ENCODE results near the gene KLHL3. TPM values are rescaled to one million over a fixed set of nuclear protein-coding genes. Genes with fewer than 3 reads are reported as not detected.

KLHL3 gene
- total and polyA plus RNA-seq, 4 donors = 8.9 to 12.6 (median 11.5) TPM

Small RNAs within 50 kb of the gene (small RNA-seq; reads per million reads assigned to genes)
- 81.2 reads per million, percentile 98 among the genes with 10 or more reads in this experiment for gene MIR874 (ENCODE audit: low replicate concordance)

Other genes with a start within 250 kb of the KLHL3 start
- 10 to 100 TPM; 31.8 to 97.6 TPM for gene SPOCK1, start 236.8 kb downstream of the KLHL3 start, total RNA-seq
- gene SPOCK1, start 236.8 kb downstream of the KLHL3 start, polyA plus RNA-seq (ENCODE audit: insufficient read length in 2 of 2) = 100 to 1,000 TPM; 167 to 217 TPM
- gene HNRNPA0, start 18.3 kb upstream of the KLHL3 start, total RNA-seq = 10 to 100 TPM; 15.0 to 24.5 TPM
- gene HNRNPA0, start 18.3 kb upstream of the KLHL3 start, polyA plus RNA-seq (ENCODE audit: insufficient read length in 2 of 2) = 10 to 100 TPM; 62.5 to 69.4 TPM
- gene MYOT, start 131.8 kb upstream of the KLHL3 start, total RNA-seq = 1 to 10 TPM; 3.0 to 8.3 TPM
- 1 to 10 TPM; 5.0 to 6.9 TPM for gene MYOT, start 131.8 kb upstream of the KLHL3 start, polyA plus RNA-seq (ENCODE audit: insufficient read length in 2 of 2)
- not detected for gene PKD2L2, start 153.4 kb upstream of the KLHL3 start, total RNA-seq
- gene PKD2L2, start 153.4 kb upstream of the KLHL3 start, polyA plus RNA-seq (ENCODE audit: insufficient read length in 2 of 2) = under 1 TPM; 0.21 to 0.63 TPM

Measured in spinal cord (tissue), 4 donors.